GM23338 (cell line): ENCODE measurements around the gene SCGB1A1. TPM values are rescaled to one million over a fixed set of nuclear protein-coding genes. Genes with fewer than 3 reads are reported as not detected.

Source experiments
- ATAC-seq: fragments of 200-7000 bp; cut with Tn5 transposase; 3 replicates; pipeline ENCODE4 v1.9.1; 2020
- DNase-seq: peaks from one replicate; pipeline ENCODE4 v3.0.0-alpha.2; 2015; ENCODE audit warnings: low spot score
- H2AFZ ChIP-seq: fragments of 200-600 bp; sonication (generic); 2 replicates; pipeline ENCODE4 v1.8.0; 2016; ENCODE audit warnings: antibody characterized with exemption, mild to moderate bottlenecking, moderate library complexity
- H3F3A ChIP-seq: fragments of 200-600 bp; sonication (generic); replicated peaks from 2 replicates; pipeline ENCODE4 v1.8.0; 2017; ENCODE audit warnings: antibody characterized with exemption, mixed run types, low read depth
- H3K27ac ChIP-seq: fragments of 200-600 bp; sonication (generic); 2 replicates; pipeline ENCODE4 v1.6.1; 2016; ENCODE audit warnings: low read depth
- H3K27me3 ChIP-seq: fragments of 200-600 bp; sonication (generic); 2 replicates; pipeline ENCODE4 v1.8.0; 2016; ENCODE audit warnings: mild to moderate bottlenecking, mixed run types, moderate library complexity; ENCODE audit not compliant: insufficient read depth
- H3K36me3 ChIP-seq: fragments of 200-600 bp; sonication (generic); 2 replicates; pipeline ENCODE4 v1.8.0; 2016; ENCODE audit warnings: mild to moderate bottlenecking; ENCODE audit not compliant: insufficient read depth
- H3K4me1 ChIP-seq: fragments of 200-600 bp; sonication (generic); 2 replicates; pipeline ENCODE4 v1.8.0; 2016; ENCODE audit warnings: mild to moderate bottlenecking, moderate library complexity; ENCODE audit not compliant: insufficient read depth
- H3K4me2 ChIP-seq: fragments of 200-600 bp; sonication (generic); 2 replicates; pipeline ENCODE4 v1.7.1; 2017; ENCODE audit warnings: mixed run types
- H3K4me3 ChIP-seq: fragments of 200-600 bp; sonication (generic); 2 replicates; pipeline ENCODE4 v1.6.1; 2016; ENCODE audit warnings: mixed run types
- H3K79me2 ChIP-seq: fragments of 200-600 bp; sonication (generic); replicated peaks from 2 replicates; pipeline ENCODE4 v1.8.0; 2017; ENCODE audit warnings: mild to moderate bottlenecking; ENCODE audit not compliant: insufficient read depth
- H3K9me2 ChIP-seq: fragments of 200-600 bp; sonication (generic); 2 replicates; pipeline ENCODE4 v1.8.0; 2017; ENCODE audit not compliant: insufficient read depth
- H4K20me1 ChIP-seq: fragments of 200-600 bp; sonication (generic); replicated peaks from 2 replicates; pipeline ENCODE4 v1.8.0; 2017; ENCODE audit warnings: mild to moderate bottlenecking; ENCODE audit not compliant: insufficient read depth
- H3K27ac Mint-ChIP-seq: 2 replicates; pipeline ENCODE4 v1.8.0; 2020; ENCODE audit warnings: inconsistent platforms, mild to moderate bottlenecking, moderate library complexity, mixed read lengths
- H3K27me3 Mint-ChIP-seq: 3 replicates; pipeline ENCODE4 v1.8.0; 2022; ENCODE audit warnings: low read depth, mild to moderate bottlenecking, moderate library complexity, mixed read lengths, inconsistent platforms; ENCODE audit not compliant: insufficient read depth, poor library complexity
- H3K36me3 Mint-ChIP-seq: 3 replicates; pipeline ENCODE4 v1.8.0; 2021; ENCODE audit warnings: low read depth, mild to moderate bottlenecking, inconsistent platforms, moderate library complexity, mixed read lengths
- H3K4me1 Mint-ChIP-seq: 3 replicates; pipeline ENCODE4 v1.8.0; 2020; ENCODE audit warnings: mild to moderate bottlenecking, inconsistent platforms, mixed read lengths
- H3K4me3 Mint-ChIP-seq: 3 replicates; pipeline ENCODE4 v1.8.0; 2021; ENCODE audit warnings: moderate library complexity, mild to moderate bottlenecking, inconsistent platforms, mixed read lengths
- H3K9me3 Mint-ChIP-seq: 3 replicates; pipeline ENCODE4 v1.8.0; 2020; ENCODE audit warnings: moderate library complexity, mild to moderate bottlenecking, inconsistent platforms, mixed read lengths
- CTCF ChIP-seq, 2 experiments: fragments of 200-600 bp in 1 of 2; sonication (generic) in 1 of 2; conservative IDR thresholded peaks; 2 replicates each; pipeline versions ENCODE4 v1.5.1 to v1.6.1; 2016 to 2017; ENCODE audit warnings: antibody characterized with exemption in 2 of 2, low read depth in 2 of 2, mild to moderate bottlenecking in 2 of 2, moderate library complexity in 1 of 2
- EZH2 ChIP-seq: fragments of 200-600 bp; sonication (generic); IDR thresholded peaks from one replicate; pipeline ENCODE4 v1.8.0; 2017; ENCODE audit warnings: antibody characterized with exemption, mild to moderate bottlenecking, low read depth; ENCODE audit not compliant: unreplicated experiment
- EZH2phosphoT487 ChIP-seq: fragments of 200-600 bp; sonication (generic); IDR thresholded peaks from one replicate; pipeline ENCODE4 v1.8.1; 2018; ENCODE audit warnings: antibody characterized with exemption; ENCODE audit not compliant: unreplicated experiment
- JUNB ChIP-seq: IDR thresholded peaks from one replicate; pipeline ENCODE4 v1.6.1; 2016; ENCODE audit warnings: antibody characterized with exemption; ENCODE audit not compliant: unreplicated experiment
- NANOG ChIP-seq: IDR thresholded peaks from 2 replicates; pipeline ENCODE4 v1.6.1; 2016; ENCODE audit warnings: antibody characterized with exemption, borderline replicate concordance
- POLR2AphosphoS5 ChIP-seq: IDR thresholded peaks from 2 replicates; pipeline ENCODE4 v1.6.1; 2016; ENCODE audit warnings: antibody characterized with exemption, low read depth
- REST ChIP-seq: IDR thresholded peaks from one replicate; pipeline ENCODE4 v1.6.1; 2018; ENCODE audit warnings: antibody characterized with exemption; ENCODE audit not compliant: unreplicated experiment
- ZNF114 ChIP-seq: fragments of 250-450 bp; sonication (Bioruptor Pico); IDR thresholded peaks from 2 replicates; pipeline ENCODE4 v1.5.0; 2020; ENCODE audit warnings: mild to moderate bottlenecking, moderate library complexity
- polyA plus RNA-seq: library from polyadenylated mRNA; unstranded; fragments of >200 nt; fragmentation: Nextera tagmentation; extraction: Ambion mirVana; gene quantifications from 2 replicates; pipeline ENCODE4 v1.2.1, GENCODE V29; 2016
- total RNA-seq: library from RNA; depleted of rRNA; stranded (reverse); fragments of >200 nt; shearing (Covaris generic); gene quantifications from 2 replicates; pipeline ENCODE4 v1.2.3, GENCODE V29; 2014
- TF ChIP-seq, protein P1 (sequence below): fragments of 250-450 bp; sonication (Bioruptor Pico); IDR thresholded peaks from 2 replicates; pipeline ENCODE4 v1.5.0; 2020; ENCODE audit warnings: mild to moderate bottlenecking, moderate library complexity

Gene SCGB1A1
- total and polyA plus RNA-seq, 2 experiments from 2014 or later = not detected

GRCh38 chr11:62457478-62457877 is 38.6 kb downstream of the SCGB1A1 start:
- DNase-seq (no peak), ATAC-seq (no peak)
- H3K4me3 ChIP-seq = no peak overlapping the region
- Mint-ChIP-seq H3K36me3 (no peaks in the 10 kb centered on the region), H3K27me3 (peaks cover 7% of the 10 kb centered on the region), H3K9me3 (peaks cover 6% of the 10 kb centered on the region; the same call in 1 of the 3 replicates), H3K4me3 (no peak overlapping the region), H3K4me1 (no peaks in the 10 kb centered on the region; the same call in 1 of the 3 replicates), H3K27ac (no peak overlapping the region)
- no peaks in the 10 kb centered on the region for H3F3A ChIP-seq
- no peaks in the 10 kb centered on the region for H3K36me3 ChIP-seq
- H4K20me1 ChIP-seq = no peaks in the 10 kb centered on the region
- H3K27me3 ChIP-seq = no peaks in the 10 kb centered on the region
- no peaks in the 10 kb centered on the region for H3K4me1 ChIP-seq
- H3K9me2 ChIP-seq = 0 out of 2 replicates have a peak, but pooled peaks cover 2% of the 10 kb centered on the region
- H2AFZ ChIP-seq = no peak overlapping the region
- no peak for TF ChIP-seq EZH2phosphoT487
- H3K79me2 ChIP-seq = no peaks in the 10 kb centered on the region
- H3K4me2 ChIP-seq = no peak overlapping the region
- H3K27ac ChIP-seq = no peak overlapping the region

GRCh38 chr11:62458212-62459002 is 39.6 kb downstream of the SCGB1A1 start:
- Histone ChIP-seq H3K9me2 (0 out of 2 replicates have a peak, but pooled peaks cover 2% of the 10 kb centered on the region), H3K4me1 (no peaks in the 10 kb centered on the region), H3K4me3 (no peak overlapping the region), H3K36me3 (no peaks in the 10 kb centered on the region), H3K4me2 (no peak overlapping the region), H4K20me1 (no peaks in the 10 kb centered on the region), H3F3A (no peaks in the 10 kb centered on the region), H2AFZ (no peak overlapping the region), H3K27ac (no peak overlapping the region), H3K27me3 (no peaks in the 10 kb centered on the region), H3K79me2 (no peaks in the 10 kb centered on the region)
- no peaks in the 10 kb centered on the region; the same call in 1 of the 3 replicates for H3K4me1 Mint-ChIP-seq
- no peak overlapping the region for H3K4me3 Mint-ChIP-seq
- H3K9me3 Mint-ChIP-seq = peaks cover 6% of the 10 kb centered on the region; the same call in 1 of the 3 replicates
- no peaks in the 10 kb centered on the region for H3K36me3 Mint-ChIP-seq
- no peak for DNase-seq
- H3K27ac Mint-ChIP-seq = no peak overlapping the region; the same call in 1 of the 2 replicates
- ATAC-seq = no peak
- peaks cover 6% of the 10 kb centered on the region for H3K27me3 Mint-ChIP-seq
- TF ChIP-seq ZNF114 (no peak), EZH2phosphoT487 (no peak), NANOG (no peak), JUNB (no peak), EZH2 (no peak), POLR2AphosphoS5 (no peak), REST (no peak), CTCF (conservative IDR thresholded peaks at IDR 0.05; ENCODE audit: low read depth in 2 of 2) (no peak)
- TF ChIP-seq, protein P1, sequence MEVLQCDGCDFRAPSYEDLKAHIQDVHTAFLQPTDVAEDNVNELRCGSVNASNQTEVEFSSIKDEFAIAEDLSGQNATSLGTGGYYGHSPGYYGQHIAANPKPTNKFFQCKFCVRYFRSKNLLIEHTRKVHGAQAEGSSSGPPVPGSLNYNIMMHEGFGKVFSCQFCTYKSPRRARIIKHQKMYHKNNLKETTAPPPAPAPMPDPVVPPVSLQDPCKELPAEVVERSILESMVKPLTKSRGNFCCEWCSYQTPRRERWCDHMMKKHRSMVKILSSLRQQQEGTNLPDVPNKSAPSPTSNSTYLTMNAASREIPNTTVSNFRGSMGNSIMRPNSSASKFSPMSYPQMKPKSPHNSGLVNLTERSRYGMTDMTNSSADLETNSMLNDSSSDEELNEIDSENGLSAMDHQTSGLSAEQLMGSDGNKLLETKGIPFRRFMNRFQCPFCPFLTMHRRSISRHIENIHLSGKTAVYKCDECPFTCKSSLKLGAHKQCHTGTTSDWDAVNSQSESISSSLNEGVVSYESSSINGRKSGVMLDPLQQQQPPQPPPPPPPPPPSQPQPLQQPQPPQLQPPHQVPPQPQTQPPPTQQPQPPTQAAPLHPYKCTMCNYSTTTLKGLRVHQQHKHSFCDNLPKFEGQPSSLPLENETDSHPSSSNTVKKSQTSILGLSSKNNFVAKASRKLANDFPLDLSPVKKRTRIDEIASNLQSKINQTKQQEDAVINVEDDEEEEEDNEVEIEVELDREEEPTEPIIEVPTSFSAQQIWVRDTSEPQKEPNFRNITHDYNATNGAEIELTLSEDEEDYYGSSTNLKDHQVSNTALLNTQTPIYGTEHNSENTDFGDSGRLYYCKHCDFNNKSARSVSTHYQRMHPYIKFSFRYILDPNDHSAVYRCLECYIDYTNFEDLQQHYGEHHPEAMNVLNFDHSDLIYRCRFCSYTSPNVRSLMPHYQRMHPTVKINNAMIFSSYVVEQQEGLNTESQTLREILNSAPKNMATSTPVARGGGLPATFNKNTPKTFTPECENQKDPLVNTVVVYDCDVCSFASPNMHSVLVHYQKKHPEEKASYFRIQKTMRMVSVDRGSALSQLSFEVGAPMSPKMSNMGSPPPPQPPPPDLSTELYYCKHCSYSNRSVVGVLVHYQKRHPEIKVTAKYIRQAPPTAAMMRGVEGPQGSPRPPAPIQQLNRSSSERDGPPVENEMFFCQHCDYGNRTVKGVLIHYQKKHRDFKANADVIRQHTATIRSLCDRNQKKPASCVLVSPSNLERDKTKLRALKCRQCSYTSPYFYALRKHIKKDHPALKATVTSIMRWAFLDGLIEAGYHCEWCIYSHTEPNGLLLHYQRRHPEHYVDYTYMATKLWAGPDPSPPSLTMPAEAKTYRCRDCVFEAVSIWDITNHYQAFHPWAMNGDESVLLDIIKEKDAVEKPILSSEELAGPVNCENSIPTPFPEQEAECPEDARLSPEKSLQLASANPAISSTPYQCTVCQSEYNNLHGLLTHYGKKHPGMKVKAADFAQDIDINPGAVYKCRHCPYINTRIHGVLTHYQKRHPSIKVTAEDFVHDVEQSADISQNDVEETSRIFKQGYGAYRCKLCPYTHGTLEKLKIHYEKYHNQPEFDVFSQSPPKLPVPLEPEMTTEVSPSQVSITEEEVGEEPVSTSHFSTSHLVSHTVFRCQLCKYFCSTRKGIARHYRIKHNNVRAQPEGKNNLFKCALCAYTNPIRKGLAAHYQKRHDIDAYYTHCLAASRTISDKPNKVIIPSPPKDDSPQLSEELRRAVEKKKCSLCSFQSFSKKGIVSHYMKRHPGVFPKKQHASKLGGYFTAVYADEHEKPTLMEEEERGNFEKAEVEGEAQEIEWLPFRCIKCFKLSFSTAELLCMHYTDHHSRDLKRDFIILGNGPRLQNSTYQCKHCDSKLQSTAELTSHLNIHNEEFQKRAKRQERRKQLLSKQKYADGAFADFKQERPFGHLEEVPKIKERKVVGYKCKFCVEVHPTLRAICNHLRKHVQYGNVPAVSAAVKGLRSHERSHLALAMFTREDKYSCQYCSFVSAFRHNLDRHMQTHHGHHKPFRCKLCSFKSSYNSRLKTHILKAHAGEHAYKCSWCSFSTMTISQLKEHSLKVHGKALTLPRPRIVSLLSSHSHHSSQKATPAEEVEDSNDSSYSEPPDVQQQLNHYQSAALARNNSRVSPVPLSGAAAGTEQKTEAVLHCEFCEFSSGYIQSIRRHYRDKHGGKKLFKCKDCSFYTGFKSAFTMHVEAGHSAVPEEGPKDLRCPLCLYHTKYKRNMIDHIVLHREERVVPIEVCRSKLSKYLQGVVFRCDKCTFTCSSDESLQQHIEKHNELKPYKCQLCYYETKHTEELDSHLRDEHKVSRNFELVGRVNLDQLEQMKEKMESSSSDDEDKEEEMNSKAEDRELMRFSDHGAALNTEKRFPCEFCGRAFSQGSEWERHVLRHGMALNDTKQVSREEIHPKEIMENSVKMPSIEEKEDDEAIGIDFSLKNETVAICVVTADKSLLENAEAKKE (CRISPR knock-in tag) = no peak
